Tibial artery (tissue), 4 donors: ENCODE measurements around the gene PARP6.

ENCODE experiments used
- DNase-seq, 2 donors: peaks; one replicate each; pipeline ENCODE4 v3.0.0-alpha.2; 2019
- H3K27ac ChIP-seq, 2 donors: fragments of 200-600 bp; sonication (generic) in 1 of 2; 1 replicate in 1 of 2; 2 replicates in 1 of 2; pipeline ENCODE4 v1.5.1; 2018 to 2019; ENCODE audit warnings: mild to moderate bottlenecking in 1 of 2
- H3K27me3 ChIP-seq, 2 donors: fragments of 200-600 bp; sonication (generic) in 1 of 2; one replicate each; pipeline versions ENCODE4 v1.5.1 to v1.6.0; 2016 to 2019
- H3K36me3 ChIP-seq, 3 donors: fragments of 200-600 bp; sonication (generic) in 2 of 3; one replicate each; pipeline ENCODE4 v1.5.1; 2016 to 2019; ENCODE audit warnings: mild to moderate bottlenecking in 2 of 3
- H3K4me1 ChIP-seq, 4 donors: fragments of 200-600 bp; sonication (generic) in 2 of 4; 1 replicate in 3 of 4; 2 replicates in 1 of 4; pipeline ENCODE4 v1.5.1; 2016 to 2019
- H3K4me3 ChIP-seq, 2 donors: fragments of 200-600 bp; sonication (generic) in 1 of 2; 1 replicate in 1 of 2; 2 replicates in 1 of 2; pipeline ENCODE4 v1.5.1; 2018 to 2019; ENCODE audit warnings: mild to moderate bottlenecking in 2 of 2
- H3K9me3 ChIP-seq, 3 donors: fragments of 200-600 bp; sonication (generic) in 1 of 3; one replicate each; pipeline ENCODE4 v1.5.1; 2016 to 2019
- intact Hi-C: fragments of 100-400 bp; cut with DNase I; formaldehyde crosslinking; loops from one replicate; pipeline ENCODE4 v1.15.0; 2023; ENCODE audit warnings: low total_unique reads
- TF ChIP-seq, protein P1 (sequence below), 2 experiments: fragments of 200-600 bp in 1 of 2; fragments of 450-650 bp in 1 of 2; IDR thresholded peaks; one replicate each; pipeline ENCODE4 v1.5.1; 2017 to 2019; ENCODE audit warnings: antibody characterized with exemption in 2 of 2, mild to moderate bottlenecking in 1 of 2, moderate library complexity in 1 of 2

The PARP6 gene

DNA sequence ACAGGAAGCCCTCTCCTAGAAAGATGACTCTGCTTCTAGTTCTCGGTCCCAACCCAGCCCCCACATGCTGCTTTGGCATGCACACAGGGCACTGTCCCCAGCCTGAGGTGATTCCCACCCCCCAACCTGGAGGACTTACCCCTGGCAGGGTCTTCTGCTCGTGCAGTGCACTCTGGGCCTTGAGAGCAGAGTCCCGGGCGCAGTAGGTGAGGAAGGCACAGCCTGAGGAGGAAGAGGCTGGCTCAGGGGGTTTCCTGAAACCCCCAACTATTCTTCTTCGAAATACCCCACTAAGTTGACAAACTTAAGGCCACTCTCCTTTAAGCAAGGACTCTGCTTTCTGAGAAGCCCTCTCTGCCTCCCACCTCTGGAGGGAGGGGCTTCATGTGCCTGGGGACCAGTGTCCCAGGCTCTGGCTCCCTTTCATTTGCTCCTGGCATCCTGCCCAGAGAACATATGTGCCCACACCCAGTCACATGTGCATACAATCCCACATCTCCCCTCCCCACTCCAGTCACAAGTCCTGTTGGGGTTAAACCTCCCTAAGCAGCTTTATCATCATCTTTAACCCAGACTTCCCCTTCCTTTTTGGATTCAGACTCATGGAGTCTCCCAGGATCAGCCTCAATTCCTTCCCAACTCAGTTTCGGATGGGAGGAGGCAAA is 43.5 kb upstream of the PARP6 start:
- Histone ChIP-seq H3K9me3 (no peaks in the 10 kb centered on the region), H3K36me3 (no peaks in the 10 kb centered on the region), H3K4me3 (no peak overlapping the region), H3K27ac (no peak overlapping the region), H3K4me1 (peaks cover 0 to 14% (median 13%) of the 10 kb centered on the region in 4 donors), H3K27me3 (no peaks in the 10 kb centered on the region)
- DNase-seq = no peak
- intact Hi-C loops = no loop called here
- TF ChIP-seq, protein P1, sequence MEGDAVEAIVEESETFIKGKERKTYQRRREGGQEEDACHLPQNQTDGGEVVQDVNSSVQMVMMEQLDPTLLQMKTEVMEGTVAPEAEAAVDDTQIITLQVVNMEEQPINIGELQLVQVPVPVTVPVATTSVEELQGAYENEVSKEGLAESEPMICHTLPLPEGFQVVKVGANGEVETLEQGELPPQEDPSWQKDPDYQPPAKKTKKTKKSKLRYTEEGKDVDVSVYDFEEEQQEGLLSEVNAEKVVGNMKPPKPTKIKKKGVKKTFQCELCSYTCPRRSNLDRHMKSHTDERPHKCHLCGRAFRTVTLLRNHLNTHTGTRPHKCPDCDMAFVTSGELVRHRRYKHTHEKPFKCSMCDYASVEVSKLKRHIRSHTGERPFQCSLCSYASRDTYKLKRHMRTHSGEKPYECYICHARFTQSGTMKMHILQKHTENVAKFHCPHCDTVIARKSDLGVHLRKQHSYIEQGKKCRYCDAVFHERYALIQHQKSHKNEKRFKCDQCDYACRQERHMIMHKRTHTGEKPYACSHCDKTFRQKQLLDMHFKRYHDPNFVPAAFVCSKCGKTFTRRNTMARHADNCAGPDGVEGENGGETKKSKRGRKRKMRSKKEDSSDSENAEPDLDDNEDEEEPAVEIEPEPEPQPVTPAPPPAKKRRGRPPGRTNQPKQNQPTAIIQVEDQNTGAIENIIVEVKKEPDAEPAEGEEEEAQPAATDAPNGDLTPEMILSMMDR (IDR thresholded peaks at IDR 0.05) = no peak

DNA sequence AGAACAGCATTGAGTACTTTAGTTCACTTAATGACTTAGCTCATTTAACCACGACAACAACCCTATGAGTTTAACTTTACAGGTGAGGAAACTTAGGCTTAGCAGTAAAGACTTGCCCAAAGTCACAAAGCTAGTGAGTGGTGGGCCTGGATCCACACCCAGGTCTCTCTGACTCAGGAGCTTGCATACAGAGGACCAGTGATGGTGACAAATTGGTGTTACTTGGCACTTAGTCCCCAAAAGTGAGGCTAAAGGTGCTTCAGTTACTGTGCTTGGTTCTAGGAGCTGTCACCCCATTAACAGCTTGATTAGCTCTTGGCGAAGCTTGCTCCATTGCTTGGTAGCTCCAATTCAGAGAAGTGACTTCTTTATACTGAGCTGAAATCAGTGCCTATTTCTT is 41.5 kb upstream of the PARP6 start:
- Histone ChIP-seq H3K27me3 (no peaks in the 10 kb centered on the region), H3K9me3 (no peaks in the 10 kb centered on the region), H3K27ac (no peak overlapping the region), H3K4me3 (no peak overlapping the region), H3K4me1 (no peaks in the 10 kb centered on the region), H3K36me3 (no peaks in the 10 kb centered on the region)
- no peak for DNase-seq
- intact Hi-C loops = no loop called here
- TF ChIP-seq, protein P1 (IDR thresholded peaks at IDR 0.05) = no peak

DNA sequence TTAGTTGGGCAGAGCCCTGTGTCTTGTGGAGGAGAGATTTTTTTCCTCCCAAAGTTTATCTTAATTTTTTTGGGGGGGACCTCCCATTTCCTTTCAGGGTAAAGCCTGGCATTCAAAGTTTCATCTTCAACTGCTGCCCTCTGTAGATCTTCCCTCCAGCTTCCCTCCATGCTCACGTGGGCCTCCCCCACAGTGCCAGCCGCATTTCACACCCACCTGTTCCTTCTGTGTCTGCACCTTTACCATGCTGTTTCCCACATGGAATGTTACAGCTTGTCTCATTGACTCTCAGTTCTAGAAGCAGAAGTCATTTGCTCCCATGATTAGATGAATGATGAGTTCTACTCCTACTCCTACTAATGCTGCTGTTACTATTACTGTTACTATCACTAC is 41.1 kb upstream of the PARP6 start:
- DNase-seq = no peak
- Histone ChIP-seq H3K27me3 (no peaks in the 10 kb centered on the region), H3K36me3 (no peaks in the 10 kb centered on the region), H3K4me3 (no peak overlapping the region), H3K9me3 (no peaks in the 10 kb centered on the region), H3K4me1 (no peaks in the 10 kb centered on the region), H3K27ac (no peak overlapping the region)
- TF ChIP-seq, protein P1 (IDR thresholded peaks at IDR 0.05) = no peak
- intact Hi-C loops = no loop called here

DNA sequence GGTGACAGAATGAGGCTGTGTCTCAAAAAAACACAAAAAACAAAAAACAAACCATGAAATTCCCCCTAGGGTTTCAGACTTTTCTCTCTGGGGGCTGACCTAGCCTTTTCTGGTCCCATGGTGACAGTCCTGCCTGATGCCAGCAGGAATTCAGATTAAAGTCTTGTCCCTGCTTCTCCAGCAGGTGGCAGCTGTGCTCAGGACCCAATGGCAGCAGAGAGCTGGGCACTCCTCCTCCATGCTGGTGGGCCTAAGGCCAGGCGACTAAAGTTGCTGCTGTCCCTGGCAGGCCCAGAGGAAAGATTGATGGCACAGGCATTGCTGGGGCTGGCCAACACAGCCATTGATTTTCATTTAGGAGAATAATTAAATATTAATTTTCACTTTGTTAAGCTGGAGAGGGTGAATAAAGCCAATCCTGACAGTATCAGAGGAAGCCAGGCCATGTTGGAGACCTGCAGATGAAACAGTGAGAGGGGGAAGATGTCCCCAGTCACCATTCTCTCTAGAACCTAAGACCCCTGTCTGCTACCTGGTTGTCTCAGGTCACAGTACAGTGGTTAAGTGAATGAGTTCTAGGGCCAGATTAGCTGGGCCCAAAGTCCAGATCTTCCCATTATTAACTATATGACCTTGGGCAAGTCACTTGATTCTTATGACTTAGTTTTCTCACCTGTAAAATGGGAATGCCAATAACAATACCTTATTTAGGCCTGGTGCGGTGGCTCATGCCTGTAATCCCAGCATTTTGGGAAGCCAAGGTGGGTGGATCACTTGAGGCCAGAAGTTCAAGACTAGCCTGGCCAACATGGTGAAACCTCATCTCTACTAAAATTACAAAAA is 40.5 kb upstream of the PARP6 start:
- Histone ChIP-seq H3K4me3 (no peak overlapping the region), H3K27ac (no peak overlapping the region)
- DNase-seq = peak; percentile 60 to 75

DNA sequence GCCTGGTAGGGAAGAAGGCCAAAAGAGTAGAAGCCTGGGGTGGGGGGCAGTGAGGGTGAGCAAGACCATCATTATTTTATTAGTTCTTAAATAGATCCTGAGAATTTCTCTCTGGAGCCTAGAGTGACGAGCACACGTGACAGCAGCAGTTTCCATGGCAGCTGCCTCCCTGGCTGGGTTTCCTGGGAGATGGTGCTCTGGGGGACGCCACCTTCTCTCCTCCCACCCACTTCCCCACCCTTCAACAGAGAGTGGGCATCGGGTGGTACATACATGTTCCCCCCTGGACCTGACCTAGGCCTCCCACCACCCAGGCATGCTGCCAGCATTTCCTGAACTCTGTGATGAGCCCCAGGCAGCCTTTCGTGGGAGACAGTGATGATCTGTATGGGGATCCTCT is 34.7 kb upstream of the PARP6 start:
- Histone ChIP-seq H3K36me3 (peaks cover 0 to 15% (median 0%) of the 10 kb centered on the region in 3 donors), H3K27ac (no peak overlapping the region), H3K27me3 (no peaks in the 10 kb centered on the region), H3K9me3 (no peaks in the 10 kb centered on the region), H3K4me1 (no peaks in the 10 kb centered on the region), H3K4me3 (no peak overlapping the region)
- no peak for DNase-seq
- intact Hi-C loops = no loop called here
- TF ChIP-seq, protein P1 (IDR thresholded peaks at IDR 0.05) = no peak

More for the DNA sequence above, 40.5 kb upstream of the PARP6 start:
- TF ChIP-seq, protein P1 (IDR thresholded peaks at IDR 0.05) = peak; percentile 47 to 59
- Histone ChIP-seq H3K9me3 (no peaks in the 10 kb centered on the region), H3K27me3 (no peaks in the 10 kb centered on the region), H3K36me3 (no peaks in the 10 kb centered on the region), H3K4me1 (no peaks in the 10 kb centered on the region)
- intact Hi-C loops = no loop called here
